GM12873 (cell line): ENCODE results near the gene TEAD1.

ENCODE experiments used
- CTCF ChIP-seq: IDR thresholded peaks from 2 replicates; pipeline ENCODE4 v1.5.1; 2012; ENCODE audit warnings: low read depth, mild to moderate bottlenecking, moderate library complexity, low read length, control low read depth; ENCODE audit not compliant: insufficient read depth; ENCODE audit errors: missing control alignments

Gene TEAD1

DNA sequence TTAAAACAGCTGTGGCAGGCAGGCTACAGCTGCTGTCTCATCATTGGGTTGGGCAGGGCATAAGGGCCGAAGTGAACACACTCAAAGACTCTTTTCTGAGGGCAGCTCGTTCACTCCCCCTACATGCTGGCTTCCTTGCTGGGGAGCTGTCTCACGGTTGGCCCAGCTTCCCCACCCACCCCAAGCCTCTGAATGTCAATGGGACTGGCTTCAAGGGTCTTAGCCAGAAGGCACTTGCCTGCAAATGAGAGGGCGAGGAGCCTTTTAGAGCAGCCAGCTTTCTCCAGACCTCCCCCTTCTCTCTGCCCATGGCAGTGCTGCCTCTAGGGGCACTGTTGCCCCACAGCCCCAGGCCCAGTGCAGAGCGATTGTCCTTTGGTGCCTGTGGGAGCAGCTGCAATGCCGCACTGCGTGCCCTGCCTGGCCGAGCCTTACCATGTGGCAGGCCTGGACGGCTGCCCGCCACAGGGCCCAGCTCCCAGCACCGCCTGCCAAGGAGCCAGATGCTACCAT is 240.2 kb downstream of the TEAD1 start:
- TF ChIP-seq CTCF: peak; percentile 81

- TF ChIP-seq CTCF: no peak
Measured at GRCh38 chr11:12915093-12915492, 240.9 kb downstream of the TEAD1 start.

DNA sequence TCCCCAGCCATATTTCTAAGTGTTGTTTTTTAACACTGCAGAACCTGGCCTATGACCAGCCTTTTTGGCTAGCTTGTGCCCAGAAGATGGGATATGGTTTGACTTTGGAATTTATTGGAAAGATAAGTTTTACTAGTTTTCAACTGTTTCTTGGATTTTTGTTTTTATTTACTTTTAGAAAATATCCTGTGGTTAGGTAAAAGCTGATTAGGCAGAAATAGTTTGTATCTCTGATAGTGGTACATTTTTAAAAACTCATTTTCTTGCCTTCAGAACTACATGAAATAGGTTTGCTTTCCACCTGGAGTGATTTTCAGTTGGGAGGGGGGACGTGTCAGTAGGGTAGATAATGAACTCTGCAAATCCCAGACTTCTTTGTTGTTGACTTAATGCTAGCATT is 243.6 kb downstream of the TEAD1 start:
- TF ChIP-seq CTCF: no peak

DNA sequence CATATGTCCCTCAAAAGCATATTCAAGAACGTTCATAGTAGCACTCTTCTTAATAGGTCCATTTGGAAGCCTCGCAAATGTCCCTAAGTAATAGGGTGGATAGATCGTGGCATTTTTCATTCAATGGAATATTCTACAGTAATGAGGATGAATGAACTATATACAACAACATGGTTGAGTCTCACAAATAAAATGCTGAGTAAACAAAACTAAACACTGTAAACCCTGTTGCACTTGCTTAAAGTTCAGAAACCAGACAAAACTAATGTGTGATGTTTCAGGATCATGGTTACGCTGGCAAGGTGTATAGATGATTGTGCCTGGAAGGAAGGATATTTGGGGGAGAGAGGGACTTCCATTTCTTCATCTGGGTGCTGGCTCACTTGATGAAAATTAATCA is 244.4 kb downstream of the TEAD1 start:
- TF ChIP-seq CTCF: no peak

DNA sequence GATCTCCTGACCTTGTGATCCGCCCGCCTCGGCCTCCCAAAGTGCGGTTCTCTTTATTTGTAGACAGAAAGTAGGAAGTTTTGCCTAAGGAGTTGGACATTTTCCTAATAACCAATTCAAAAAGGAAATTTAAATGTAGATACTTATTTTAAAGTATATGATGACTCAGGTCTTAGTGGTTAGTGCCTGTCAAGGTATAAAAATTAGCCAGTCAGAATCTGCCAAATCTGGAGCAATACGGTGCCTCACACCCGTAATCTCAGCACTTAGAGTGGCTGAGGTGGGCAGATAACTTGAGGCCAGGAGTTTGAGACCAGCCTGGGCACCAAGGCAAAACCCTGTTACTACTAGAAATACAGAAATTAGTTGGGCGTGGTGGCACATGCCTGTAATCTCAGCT is 248.2 kb downstream of the TEAD1 start:
- no peak for TF ChIP-seq CTCF

GRCh38 chr11:12922980-12923507 is 248.8 kb downstream of the TEAD1 start:
- TF ChIP-seq CTCF: no peak

- TF ChIP-seq CTCF: no peak
Measured at GRCh38 chr11:12924650-12925049, 250.4 kb downstream of the TEAD1 start.
